CD4-positive, alpha-beta T cell treated with Interleukin-15 for 1 hour (primary cell): ENCODE measurements around the gene RPL22L1.
"Not testable (repeated sequence)": the region's sequence is repeated elsewhere in the genome, so short reads cannot be mapped to it uniquely, and the experiment has no call there.

Experiments
- DNase-seq: peaks from one replicate; pipeline ENCODE4 v3.0.0-alpha.2; 2020

Gene RPL22L1

DNA sequence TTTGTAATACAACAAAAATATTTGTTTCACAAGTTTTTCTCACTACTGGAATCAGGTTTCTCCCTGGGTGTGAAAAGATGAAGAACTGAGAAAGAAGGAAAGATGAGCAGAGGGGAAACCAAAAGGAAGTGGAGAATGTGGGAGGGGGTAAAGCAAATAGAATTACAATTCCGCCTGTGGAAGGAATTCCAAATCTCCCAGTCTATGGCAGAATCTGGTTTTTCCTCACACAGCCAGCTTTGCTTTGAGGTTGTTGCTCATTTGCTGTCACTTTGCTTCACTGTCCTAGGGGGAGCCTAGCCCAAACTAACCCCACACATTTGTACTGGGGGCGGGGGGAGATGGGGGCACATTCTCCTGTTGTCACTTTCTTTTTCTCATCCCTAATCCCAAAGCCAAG, 43.9 kb downstream of the RPL22L1 start:
- DNase-seq: no peak

DNA sequence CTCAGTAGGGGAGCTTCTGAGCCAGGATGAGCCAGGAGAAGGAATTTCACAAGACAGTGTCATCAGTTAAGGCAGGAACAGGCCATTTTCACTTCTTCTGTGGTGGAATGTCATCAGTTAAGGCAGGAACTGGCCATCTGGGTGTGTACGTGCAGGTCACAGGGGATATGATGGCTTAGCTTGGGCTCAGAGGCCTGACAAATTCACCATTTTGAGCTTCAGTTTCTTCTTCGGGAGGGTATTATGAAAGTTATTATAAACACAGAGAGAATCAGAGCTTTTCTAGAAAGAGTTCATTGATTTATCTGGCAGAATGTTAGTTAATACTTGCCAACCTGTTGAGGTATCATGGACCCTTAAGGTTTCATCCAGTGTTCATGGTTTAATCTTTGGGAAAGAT, 46.4 kb downstream of the RPL22L1 start:
- not testable (repeated sequence) for DNase-seq

DNA sequence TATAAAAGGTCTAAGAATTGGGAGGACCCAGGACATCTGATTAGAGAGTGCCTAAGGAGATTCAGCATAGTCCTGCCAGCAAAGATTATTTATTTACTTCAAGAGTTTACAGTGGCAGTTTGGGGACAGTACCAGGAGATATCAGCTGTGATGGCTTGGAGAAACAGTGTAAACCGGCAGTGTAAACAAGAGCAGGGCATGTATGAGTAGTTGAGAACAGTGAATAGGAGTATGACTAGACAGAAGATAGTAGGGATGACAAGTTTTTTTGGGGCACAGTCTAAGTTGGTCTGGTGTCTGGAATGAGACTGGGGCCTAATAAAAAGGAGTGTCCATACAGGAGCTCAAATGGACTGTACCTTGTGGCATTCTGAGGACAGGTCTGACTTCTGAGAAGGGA, 51.7 kb downstream of the RPL22L1 start:
- not testable (repeated sequence) for DNase-seq

DNA sequence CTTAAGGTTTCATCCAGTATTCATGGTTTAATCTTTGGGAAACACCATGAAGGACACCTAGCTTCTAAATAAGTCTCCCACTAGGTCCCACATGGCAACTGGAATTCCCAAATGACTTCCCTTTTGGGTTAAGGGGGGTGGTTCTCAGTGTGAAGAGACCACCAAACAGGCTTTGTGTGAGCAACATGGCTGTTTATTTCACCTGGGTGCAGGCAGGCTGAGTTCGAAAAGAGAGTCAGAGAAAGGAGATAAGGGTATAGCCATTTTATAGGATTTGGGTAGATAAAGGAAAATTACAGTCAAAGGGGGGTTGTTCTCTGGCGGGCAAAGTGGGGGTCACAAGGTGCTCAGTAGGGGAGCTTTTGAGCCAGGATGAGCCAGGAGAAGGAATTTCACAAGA, 52.5 kb downstream of the RPL22L1 start:
- not testable (repeated sequence) for DNase-seq

DNA sequence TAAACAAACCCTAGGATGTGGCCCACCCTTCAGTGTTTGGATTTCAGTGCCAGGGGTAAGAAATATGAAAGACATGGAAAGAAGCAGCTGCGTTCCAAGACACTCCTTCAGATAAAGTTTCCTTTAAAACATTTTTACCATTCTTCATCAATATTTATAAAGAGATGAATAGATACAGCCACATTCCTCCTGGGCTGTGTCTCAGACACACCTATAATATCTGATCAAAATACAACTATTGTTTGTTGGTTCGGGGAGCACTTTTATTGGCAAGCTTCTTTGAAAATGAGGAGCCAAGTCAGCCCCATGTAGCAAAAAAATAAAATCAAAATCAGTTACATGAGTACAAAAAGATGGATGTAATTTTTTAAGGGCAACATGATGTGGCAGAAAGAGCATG, 53.2 kb downstream of the RPL22L1 start:
- no peak for DNase-seq

DNA sequence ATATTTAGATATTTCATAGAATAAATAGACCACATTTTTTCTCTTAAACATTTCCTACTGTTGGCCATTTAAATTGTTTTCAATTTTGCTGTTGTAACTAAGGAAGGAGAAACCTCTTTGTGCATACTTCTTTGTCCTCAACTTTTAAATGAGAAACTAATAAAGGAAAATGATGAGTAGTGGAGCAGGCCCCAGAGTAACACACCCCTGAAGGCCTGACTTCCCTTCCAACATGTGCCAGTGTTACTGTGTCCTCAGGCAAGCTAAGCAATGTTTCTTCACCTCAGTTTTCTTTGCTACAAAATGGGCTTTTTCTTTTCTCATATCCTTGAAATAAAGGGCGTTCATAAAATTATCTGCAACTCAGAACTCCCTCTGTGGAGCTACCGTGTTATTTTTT, 53.7 kb downstream of the RPL22L1 start:
- DNase-seq: no peak

DNA sequence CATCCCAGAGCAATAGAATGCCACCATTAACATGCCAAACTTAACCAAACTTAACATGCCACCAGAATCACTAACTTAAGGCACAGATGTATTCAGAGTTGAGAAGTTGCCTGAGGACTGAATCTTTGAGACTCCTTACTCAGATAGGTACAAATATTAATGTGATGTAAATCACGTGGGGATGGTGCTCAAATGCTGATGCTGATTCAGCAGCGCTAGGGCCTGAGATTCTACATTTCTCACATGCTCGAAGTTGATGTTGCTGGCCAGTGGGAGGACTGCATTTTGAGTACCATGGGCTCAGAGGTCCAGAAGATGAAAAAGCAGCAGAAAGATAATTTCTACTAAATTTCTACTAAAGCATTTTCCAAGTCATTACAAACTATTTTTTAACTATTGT, 54.1 kb downstream of the RPL22L1 start:
- no peak for DNase-seq

DNA sequence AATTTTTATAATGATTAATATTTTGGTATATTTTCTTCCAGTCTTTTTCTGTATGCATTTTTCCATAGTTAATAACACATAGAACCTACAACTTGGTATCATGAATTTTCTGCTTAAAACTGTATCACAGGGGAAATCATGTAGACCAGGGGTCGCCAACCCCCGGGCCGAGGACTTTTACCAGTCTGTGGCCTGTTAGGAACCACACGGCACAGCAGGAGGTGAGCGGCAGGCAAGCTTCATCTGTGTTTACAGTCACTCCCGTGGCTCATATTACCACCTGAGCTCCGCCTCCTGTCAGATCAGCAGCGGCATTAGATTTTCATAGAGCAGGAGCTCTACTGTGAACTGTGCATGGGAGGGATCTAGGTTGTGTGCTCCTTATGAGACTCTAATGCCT, 54.7 kb downstream of the RPL22L1 start:
- DNase-seq: no peak
